ENCODE measurements around the gene SLC31A1.
A peak's percentile ranks its signal among the peaks of the same experiment; 100 is the strongest.
"Not testable (repeated sequence)": the region's sequence is repeated elsewhere in the genome, so short reads cannot be mapped to it uniquely, and the experiment has no call there.

The SLC31A1 gene

DNA sequence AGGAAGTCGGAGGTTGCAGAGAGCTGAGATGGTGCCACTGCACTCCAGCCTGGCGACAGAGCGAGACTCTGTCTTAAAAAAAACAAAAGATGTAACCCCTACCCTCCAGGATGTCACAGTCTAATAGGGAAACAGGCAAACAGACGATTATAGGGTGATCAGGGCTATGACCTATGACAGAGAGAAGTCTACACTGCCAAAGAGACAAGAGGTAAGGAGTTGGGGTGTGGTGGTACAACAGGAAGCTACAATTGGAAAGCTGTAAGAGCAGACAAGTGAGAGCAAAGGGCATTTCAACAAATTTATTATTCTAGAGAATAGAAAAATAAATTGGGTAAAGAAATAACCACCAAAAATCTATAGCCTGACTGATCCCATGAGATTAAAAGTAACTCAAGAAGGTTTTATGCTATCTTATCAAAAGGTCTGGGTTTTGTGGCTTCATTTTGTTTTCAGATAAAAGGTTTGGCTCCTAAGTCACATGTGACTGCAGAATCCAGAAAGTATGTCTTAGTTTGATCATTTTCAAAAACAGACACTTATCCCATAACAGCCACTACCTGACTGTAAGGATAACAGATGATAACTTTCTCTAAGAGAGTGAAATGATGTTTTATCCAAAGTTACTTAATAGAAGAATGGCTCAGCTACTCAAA is 46.7 kb downstream of the SLC31A1 start:
- DNase-seq = no peak

DNA sequence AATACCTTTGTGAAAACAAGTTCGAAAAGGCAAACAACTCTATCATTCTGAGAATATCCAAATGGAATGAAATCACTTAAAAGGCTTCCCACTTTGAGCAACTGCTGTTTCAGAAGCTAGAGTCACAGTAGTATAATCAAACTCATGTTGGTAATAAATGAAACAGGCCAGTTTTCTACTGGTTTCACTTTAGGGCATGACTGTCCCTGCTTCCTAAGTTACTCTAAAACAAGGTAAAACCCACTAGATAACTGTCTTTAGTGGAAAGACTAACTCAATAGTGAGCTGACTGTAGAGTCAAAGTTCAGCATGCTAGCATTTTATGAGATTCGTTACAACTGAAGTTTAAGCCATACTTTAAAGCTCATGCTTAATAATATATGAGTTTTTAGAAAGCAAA is 48.0 kb downstream of the SLC31A1 start:
- DNase-seq = no peak

DNA sequence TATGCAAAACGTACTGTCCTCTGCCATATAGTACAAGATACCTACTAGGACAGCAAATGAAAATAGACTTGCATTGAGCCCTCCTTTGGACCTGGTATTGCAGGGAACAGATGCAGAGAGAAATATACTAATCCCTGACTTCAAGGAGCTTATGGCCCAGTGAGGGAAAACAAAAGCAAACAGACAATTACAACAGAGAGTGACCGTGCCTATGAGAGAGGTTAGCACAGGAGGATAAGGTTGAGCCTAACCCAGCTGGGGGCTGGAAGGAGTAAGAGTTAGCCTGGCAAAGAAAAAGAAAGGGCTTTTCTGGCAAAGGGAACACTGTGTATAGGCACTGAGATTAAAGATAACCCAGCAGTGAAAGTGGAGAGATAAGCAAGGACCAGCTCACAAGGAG is 48.5 kb downstream of the SLC31A1 start:
- no peak for DNase-seq

DNA sequence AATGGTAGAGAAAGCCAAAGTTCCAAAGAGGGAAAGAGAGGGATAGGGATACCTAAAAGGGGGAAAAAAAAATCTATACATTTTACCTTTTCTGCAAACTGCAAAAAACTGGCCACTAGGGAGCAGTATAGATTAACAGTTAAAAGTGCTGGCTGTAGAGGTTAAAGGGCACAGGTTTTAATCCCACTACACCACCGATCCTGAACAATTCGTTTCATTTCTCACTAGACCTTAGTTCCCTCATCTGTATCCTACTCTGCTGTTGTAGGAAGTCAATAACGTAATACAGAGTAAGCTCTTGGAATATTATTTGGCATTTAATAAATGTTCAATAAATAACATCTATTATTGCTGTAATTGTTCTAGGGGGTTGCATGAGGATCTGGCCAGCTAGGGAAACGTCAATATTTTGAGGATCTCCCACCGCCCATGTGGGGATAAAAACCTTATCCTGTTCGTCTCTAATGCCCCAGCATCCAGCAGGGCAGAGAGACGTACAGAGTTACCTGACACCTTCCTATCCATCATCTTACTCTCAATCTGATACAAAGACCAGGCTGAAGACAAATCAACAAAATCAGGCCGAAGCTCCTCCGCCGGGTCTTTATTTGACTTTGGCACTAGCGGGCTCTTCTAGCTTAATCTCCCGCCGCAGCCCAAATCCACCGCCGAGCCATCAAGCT is 53.3 kb downstream of the SLC31A1 start:
- no peak for DNase-seq

DNA sequence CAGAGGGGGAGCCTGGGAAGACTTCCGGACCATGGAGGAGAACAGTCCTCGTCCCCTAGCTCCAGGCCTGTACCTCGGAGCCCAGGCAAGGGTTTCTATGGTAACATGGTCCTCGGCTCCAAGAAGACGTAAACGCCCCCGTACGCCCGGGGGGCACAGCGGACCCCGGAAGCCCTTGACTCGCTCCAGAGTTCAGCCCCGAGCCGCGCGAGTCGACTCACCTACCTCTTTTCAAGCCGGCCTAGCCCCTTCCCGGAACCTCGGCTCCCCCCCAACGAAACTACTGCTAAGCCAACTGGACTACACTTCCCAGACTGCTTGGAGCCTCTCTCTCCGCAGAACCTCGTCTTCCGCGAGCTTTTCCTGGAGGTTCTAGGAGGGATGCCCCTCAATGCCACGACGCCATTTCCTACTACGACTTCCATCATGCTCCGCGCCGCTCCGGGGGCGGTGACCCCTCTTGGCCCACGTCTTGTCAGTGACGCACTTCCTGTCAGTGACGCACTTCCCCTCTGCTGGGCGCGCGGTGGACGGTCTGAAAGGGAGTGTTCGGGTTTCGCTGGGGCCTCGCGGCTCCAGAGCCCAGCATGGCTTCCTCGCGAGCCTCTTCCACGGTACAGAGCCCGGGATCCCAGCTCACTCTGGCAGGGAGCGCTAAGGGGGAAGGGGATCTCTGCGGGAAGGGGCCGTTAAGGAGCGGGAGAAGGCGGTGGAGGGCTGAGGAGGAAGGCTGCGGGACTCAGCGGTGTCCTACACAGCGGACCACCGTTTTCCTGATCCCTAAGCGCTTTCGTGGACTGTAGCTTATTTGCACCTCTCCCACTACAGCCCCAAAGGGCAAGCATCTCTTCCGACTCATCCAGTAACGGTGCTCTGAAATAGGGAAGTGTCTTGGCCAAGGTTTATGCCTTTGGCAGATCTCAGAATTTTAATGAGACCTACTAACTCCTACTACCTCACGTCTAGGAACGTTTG is 54.1 kb downstream of the SLC31A1 start, which contains the start of the genes CDC26 and PRPF4:
Gene CDC26 (minus strand): TSS at position 416 of the 975 bp plus-strand sequence. CDS start 3,065 bp downstream, outside the sequence.
Gene PRPF4 (plus strand): TSS at position 502 of the 975 bp plus-strand sequence. CDS start 86 bp downstream, at position 588.
- DNase-seq = peak; percentile 88

GRCh38 chr9:113278840-113279239 is 57.5 kb downstream of the SLC31A1 start:
- no peak for DNase-seq

- no peak for DNase-seq
Observed at GRCh38 chr9:113281356-113281755, 60.0 kb downstream of the SLC31A1 start.

DNA sequence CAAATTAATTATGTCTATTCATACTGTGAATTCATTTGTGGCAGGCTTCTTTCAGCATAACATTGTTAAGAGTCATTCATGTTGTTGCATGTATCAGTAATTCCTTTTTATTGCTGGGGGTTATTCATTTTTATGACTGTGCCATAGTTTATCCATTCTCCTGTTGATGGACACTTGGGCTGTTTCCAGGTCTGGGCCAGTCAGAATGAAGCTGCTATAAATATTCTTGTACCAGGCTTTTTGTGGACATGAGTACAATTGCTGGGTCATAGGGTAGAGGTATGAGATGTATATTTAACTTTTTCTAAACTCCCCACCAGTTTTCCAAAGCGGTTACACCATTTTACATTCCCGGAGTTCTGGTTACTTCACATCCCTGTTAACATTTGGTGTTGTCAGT is 67.7 kb downstream of the SLC31A1 start:
- DNase-seq = no peak

- no peak for DNase-seq
Observed at GRCh38 chr9:113290052-113290607, 68.8 kb downstream of the SLC31A1 start.

DNA sequence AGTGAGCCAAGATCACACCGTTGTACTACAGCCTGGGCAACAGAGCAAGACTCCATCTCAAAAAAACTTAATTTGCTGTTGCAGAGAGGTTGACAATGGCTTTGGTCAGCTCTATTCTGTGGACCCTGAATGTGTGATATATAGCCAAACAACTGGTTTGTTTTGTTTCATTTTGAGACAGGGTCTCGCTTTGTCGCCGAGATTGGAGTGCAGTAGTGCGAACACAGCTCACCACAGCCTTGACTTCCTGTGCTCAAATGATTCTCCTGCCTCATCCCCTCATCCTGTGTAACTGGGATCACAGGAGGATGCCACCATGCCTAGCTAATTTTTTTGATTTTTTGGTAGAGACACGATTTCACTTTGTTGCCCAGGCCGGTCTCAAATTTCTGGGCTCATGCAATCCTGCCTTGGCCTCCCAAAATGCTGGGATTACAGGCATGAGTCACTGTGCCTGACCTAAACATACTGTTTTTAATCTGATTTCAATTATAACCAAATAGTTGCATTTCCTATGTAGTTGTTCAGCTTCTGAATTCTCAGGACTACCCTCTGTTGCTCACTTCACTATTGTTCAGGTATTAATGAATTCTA is 72.0 kb downstream of the SLC31A1 start:
- DNase-seq = no peak

DNA sequence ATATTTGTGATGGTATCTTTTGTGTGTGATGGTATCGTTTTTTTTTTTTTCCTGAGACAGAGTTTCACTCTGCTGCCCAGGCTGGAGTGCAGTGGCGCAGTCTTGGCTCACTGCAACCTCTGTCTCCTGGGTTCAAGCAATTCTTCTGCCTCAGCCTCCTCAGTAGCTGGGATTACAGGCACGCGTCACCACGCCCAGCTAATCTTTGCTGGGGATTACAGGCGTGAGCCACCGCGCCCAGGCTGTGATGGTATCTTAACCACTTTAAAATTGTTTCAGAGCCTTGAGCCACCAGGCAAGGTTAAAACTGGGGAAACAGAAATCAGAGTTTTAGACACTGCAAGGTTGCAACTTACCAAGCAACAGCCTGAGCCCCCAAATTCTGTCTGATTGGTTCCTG is 74.9 kb downstream of the SLC31A1 start:
- DNase-seq = not testable (repeated sequence)

DNA sequence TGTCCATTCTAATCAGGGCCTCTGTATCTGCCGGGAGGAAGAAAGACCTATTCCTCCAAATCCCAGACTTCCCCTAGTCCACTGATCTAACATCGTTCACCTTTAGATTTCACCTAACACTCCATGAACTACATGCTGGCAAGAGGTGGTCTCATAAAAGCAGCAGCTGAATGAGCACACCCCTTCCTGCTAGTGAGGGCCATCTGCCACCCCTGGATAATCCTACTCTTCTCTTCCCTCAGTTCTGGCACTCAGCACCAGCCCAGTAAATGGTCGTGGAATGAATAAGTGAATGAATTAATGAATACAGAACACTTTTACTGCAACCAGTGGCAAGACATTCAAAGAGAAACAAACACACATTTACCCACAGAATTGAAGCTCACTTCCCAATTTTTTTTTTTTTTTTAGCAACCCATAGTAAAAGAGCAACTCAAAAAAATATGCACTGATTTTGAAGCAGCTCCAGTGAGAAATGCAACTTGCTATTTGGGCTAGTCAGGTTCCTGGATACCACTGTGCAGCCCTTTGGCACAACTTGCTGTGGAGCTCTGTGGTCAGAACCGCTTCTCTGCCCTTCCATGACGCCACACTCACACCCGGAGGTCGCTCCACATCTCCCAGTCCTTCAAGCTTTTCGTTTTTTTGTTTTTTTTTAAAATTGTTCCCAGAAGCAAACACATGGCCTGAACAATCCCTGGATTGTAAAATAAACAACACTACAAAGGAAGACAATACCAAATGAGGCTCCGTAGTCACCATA is 75.6 kb downstream of the SLC31A1 start:
- no peak for DNase-seq

DNA sequence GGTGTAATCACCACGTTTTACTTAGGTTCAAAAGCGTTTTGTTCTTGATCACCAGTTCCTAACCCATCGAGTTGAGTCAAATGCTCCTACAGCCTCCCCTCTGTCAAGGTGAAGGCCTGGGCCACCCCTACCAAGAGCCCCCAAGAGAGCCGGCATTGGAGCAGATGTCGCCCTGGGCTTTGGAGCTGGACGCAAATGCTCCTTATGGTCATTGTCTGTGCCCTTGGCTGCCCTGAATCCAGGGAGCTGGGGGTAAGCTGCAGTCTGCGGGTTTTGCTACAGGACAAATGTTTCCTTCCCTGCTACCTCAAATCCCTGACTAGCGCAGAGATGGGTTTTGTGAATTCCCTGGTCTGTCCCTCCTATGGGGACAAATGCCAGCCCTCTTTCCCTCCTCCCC is 77.0 kb downstream of the SLC31A1 start:
- no peak for DNase-seq

DNA sequence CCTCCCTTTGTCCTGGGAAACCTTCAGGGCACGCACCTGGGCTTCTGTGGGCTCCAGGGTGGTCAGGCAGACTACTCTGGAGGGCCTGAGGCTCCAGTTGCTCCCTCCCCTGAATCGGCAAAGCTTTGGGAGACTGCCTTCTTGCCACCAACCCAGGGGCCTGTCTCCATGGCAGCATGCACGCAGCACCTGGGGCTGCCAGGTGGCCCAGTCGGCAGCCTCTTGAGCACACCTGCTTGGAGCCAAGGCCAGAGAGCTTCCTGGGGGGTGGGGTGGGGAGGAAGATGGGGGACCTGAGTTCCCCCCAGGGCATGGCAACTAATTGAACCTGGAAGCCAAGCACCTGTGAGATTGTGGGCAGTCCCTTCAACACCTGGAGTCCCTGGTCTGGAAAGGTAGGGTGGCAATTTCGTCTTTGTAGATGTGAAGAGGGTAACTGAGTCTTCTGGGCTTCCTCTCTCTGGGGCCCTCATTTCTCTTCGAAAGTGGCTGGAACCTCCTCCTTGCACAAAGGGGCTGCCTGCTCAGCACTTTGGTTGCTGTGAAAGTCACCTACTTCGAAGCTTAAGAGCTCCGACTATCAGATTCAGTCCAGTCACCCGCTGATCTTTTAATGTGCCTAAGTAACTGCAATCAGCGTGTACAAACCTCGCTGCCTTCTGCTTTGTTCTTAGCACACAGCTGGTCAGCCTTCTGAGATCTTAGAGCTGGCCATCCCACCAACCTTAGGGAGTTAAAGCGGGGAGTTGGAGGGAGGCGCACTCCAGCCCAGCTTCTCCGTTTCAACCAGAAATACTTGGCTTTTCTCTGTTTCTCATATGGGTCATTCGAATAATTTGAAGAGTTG is 77.8 kb downstream of the SLC31A1 start:
- no peak for DNase-seq

- no peak for DNase-seq
Observed at GRCh38 chr9:113299800-113300292, 78.5 kb downstream of the SLC31A1 start.

DNA sequence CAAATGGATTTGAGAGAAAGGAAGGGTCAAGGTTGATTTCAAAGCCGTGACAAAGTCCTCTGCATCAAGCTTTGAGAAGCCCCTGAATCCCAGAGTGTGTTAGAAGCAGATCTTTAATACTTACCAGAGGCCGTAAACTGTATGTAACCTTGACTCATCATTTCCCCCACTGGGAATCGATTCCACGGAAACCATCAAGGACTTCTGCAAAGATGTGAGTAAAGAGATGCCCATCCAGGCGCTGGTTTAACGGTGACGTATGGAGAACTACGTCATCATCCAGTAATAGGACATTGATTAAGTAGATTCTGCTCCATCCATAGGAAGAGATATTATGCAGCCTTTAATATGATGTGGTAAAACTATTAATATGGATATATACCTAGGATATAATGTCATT is 80.2 kb downstream of the SLC31A1 start:
- DNase-seq = no peak

- DNase-seq = no peak
Observed at GRCh38 chr9:113302792-113303418, 81.6 kb downstream of the SLC31A1 start, which contains the start of gene RNF183. TSS of gene RNF183 (minus strand) at chr9:113303376. CDS start at chr9:113298184, 5,192 bp downstream.

DNA sequence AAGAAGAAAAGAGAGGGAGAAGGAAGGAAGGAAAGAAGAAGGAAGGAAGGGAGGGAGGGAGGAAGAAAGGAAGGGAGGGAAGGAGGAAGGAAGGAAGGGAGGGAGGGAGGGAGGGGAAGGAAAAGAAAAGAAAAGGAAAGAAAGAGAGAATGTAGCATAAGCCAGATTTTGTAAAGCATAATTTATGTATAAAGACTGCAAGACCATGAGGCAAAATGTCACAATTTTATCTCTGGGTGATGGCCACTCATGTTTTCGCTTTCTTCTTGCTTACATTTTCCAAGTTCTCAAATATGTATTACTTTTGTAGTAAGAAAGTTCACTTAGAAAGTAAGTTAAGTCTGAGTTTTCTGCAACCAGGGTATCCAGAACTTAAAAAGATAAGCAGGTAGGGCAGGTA is 85.2 kb downstream of the SLC31A1 start:
- no peak for DNase-seq

- no peak for DNase-seq
Observed at GRCh38 chr9:113307396-113307975, 86.1 kb downstream of the SLC31A1 start.

All from T1000 (cell line).